Measurements from ENCODE around the gene TMEM165. TPM values are rescaled to one million over a fixed set of nuclear protein-coding genes. Genes with fewer than 3 reads are reported as not detected.

Gene TMEM165
- total and polyA plus RNA-seq, 10 of the 15 experiments (the other 5 are each of a cell fraction or from before 2014, with no cell fraction given): 18.3 to 141 (median 81.1) TPM

GRCh38 chr4:55407119-55407518, 11.4 kb downstream of the TMEM165 start:
- TF ChIP-seq RUNX3 (IDR thresholded peaks at IDR 0.05; ENCODE audit: low read length) (peak; percentile 35; the same call in 1 of the 2 replicates), RELB (IDR thresholded peaks at IDR 0.05; ENCODE audit: low read depth) (no peak)
- POLR2A ChIA-PET: interaction anchor here (1.3 kb wide), 1 partner anchor 1723 kb away, joined by 3 read pairs; no protein-coding TSS in a partner anchor
- CTCF ChIA-PET: interaction anchor here (2.1 kb wide), 1 partner anchor 147 kb away, joined by 6 read pairs; no protein-coding TSS in a partner anchor
- intact Hi-C loops (cut with micrococcal nuclease; ENCODE audit: unreplicated experiment) (loop anchor here (10.0 kb wide), 1 partner anchor 898 kb away; no protein-coding TSS in a partner anchor), in situ Hi-C loops (cut with MboI) (loop anchor here (10.0 to 25.0 kb wide), 2 partner anchors 328 to 455 kb away; partner anchors contain the start of gene EXOC1)
- H3K27me3 ChIP-seq (replicated peaks in 1 of 2; ENCODE audit: control insufficient read depth in 2 of 2, insufficient read depth in 2 of 2, low read length in 1 of 2): no peaks in the 10 kb centered on the region
- peaks cover 2 to 22% of the 10 kb centered on the region in 2 experiments; a peak in 3 of 4 replicates for H3K36me3 ChIP-seq (ENCODE audit: control insufficient read depth in 2 of 2, insufficient read depth in 2 of 2, low read length in 1 of 2)
- H2AFZ ChIP-seq (ENCODE audit: control insufficient read depth, low read depth, low read length): no peak overlapping the region
- no peak for DNase-seq (ENCODE audit: low read depth, low spot score)
- no peak overlapping the region for H3K4me3 ChIP-seq
- FAIRE-seq: no peak
- WGBS (ENCODE audit: insufficient coverage, insufficient replicate concordance, low lambda C conversion rate, missing lambda C conversion rate): 62% methylated on average over 3 of the region's 3 CpGs
- H4K20me1 ChIP-seq (ENCODE audit: control insufficient read depth, insufficient read depth): peaks cover 3% of the 10 kb centered on the region; the same call in 1 of the 2 replicates
- H3K9ac ChIP-seq (ENCODE audit: control insufficient read depth, insufficient read depth, low read length): no peak overlapping the region
- BruUV-seq (replicated peaks): no TSS peak
- H3K79me2 ChIP-seq (ENCODE audit: control insufficient read depth, insufficient read depth, low read length): peaks cover 82% of the 10 kb centered on the region
- RAD21 ChIA-PET (ENCODE audit: unreplicated experiment): interaction anchor here (1.7 kb wide), 1 partner anchor 540 kb away, joined by 4 read pairs; no protein-coding TSS in a partner anchor
- H3K4me1 ChIP-seq (ENCODE audit: control insufficient read depth, insufficient read depth, low read length): no peaks in the 10 kb centered on the region
- ATAC-seq: 0 out of 3 replicates have a peak, but pooled peaks have one; percentile 16
- H3K9me3 ChIP-seq (replicated peaks; ENCODE audit: control insufficient read depth, insufficient read depth, low read length): no peaks in the 10 kb centered on the region; the same call in 2 of the 3 replicates
- SMC1A ChIA-PET (ENCODE audit: uncharacterized antibody, unreplicated experiment): interaction anchor here (0.7 to 1.5 kb wide), 3 partner anchors 12 to 331 kb away, joined by 3 to 7 read pairs (median 3); partner anchors contain the start of gene TMEM165
- H3K4me2 ChIP-seq (ENCODE audit: control insufficient read depth, insufficient read depth): peak overlapping the region; percentile 15; the same call in 1 of the 2 replicates
- H3K27ac ChIP-seq (ENCODE audit: control insufficient read depth, insufficient read depth): no peak overlapping the region

- H3K27ac ChIP-seq (ENCODE audit: control insufficient read depth, insufficient read depth): no peak overlapping the region
- CTCF ChIA-PET: interaction anchor here (1.0 to 4.3 kb wide), 6 partner anchors 10 to 329 kb away, joined by 3 to 75 read pairs (median 12); partner anchors contain the start of genes SRD5A3 and TMEM165
- no peak; the same call in 1 of the 3 replicates for ATAC-seq
- peaks cover 2 to 22% of the 10 kb centered on the region in 2 experiments; a peak in 3 of 4 replicates for H3K36me3 ChIP-seq (ENCODE audit: control insufficient read depth in 2 of 2, insufficient read depth in 2 of 2, low read length in 1 of 2)
- H3K79me2 ChIP-seq (ENCODE audit: control insufficient read depth, insufficient read depth, low read length): peaks cover 80% of the 10 kb centered on the region
- H3K4me1 ChIP-seq (ENCODE audit: control insufficient read depth, insufficient read depth, low read length): no peaks in the 10 kb centered on the region
- 80% methylated on average over 3 of the region's 3 CpGs for WGBS (ENCODE audit: insufficient coverage, insufficient replicate concordance, low lambda C conversion rate, missing lambda C conversion rate)
- no TSS peak for BruUV-seq (replicated peaks)
- H3K27me3 ChIP-seq (replicated peaks in 1 of 2; ENCODE audit: control insufficient read depth in 2 of 2, insufficient read depth in 2 of 2, low read length in 1 of 2): no peaks in the 10 kb centered on the region
- SMC1A ChIA-PET (ENCODE audit: uncharacterized antibody, unreplicated experiment): interaction anchor here (1.1 to 4.3 kb wide), 4 partner anchors 9 to 459 kb away, joined by 3 to 36 read pairs (median 16); no protein-coding TSS in a partner anchor
- in situ Hi-C loops (cut with MboI): loop anchor here (10.0 to 25.0 kb wide), 2 partner anchors 327 to 455 kb away; partner anchors contain the start of gene EXOC1
- DNase-seq (ENCODE audit: low read depth, low spot score): no peak
- H4K20me1 ChIP-seq (ENCODE audit: control insufficient read depth, insufficient read depth): peaks cover 3% of the 10 kb centered on the region; the same call in 1 of the 2 replicates
- no peaks in the 10 kb centered on the region; the same call in 2 of the 3 replicates for H3K9me3 ChIP-seq (replicated peaks; ENCODE audit: control insufficient read depth, insufficient read depth, low read length)
- POLR2A ChIA-PET: interaction anchor here (1.4 kb wide), 1 partner anchor 10 kb away, joined by 4 read pairs; no protein-coding TSS in a partner anchor
- no peak overlapping the region for H3K9ac ChIP-seq (ENCODE audit: control insufficient read depth, insufficient read depth, low read length)
- RAD21 ChIA-PET (ENCODE audit: unreplicated experiment): interaction anchor here (1.3 to 4.0 kb wide), 3 partner anchors 11 to 146 kb away, joined by 6 to 41 read pairs (median 11); partner anchors contain the start of genes SRD5A3 and TMEM165
- intact Hi-C loops (cut with micrococcal nuclease; ENCODE audit: unreplicated experiment): loop anchor here (2.0 to 10.0 kb wide), 3 partner anchors 329 to 897 kb away; no protein-coding TSS in a partner anchor
- H3K4me2 ChIP-seq (ENCODE audit: control insufficient read depth, insufficient read depth): no peak overlapping the region
- FAIRE-seq: no peak
- no peak overlapping the region for H2AFZ ChIP-seq (ENCODE audit: control insufficient read depth, low read depth, low read length)
- no peak overlapping the region for H3K4me3 ChIP-seq
- TF ChIP-seq PKNOX1 (IDR thresholded peaks at IDR 0.05): no peak
- no peak for TF ChIP-seq HCFC1 (IDR thresholded peaks at IDR 0.05; ENCODE audit: low read length)
- TF ChIP-seq RCOR1 (conservative IDR thresholded peaks at IDR 0.05; ENCODE audit: low read depth, low read length): no peak
- TF ChIP-seq CEBPZ (IDR thresholded peaks at IDR 0.05; ENCODE audit: low read depth, low read length): no peak
- no peak for TF ChIP-seq PAX5 (IDR thresholded peaks at IDR 0.05; ENCODE audit: borderline replicate concordance, low read depth, low read length)
- TF ChIP-seq CHD4 (IDR thresholded peaks at IDR 0.05): no peak
Observed at GRCh38 chr4:55407764-55408163, 12.0 kb downstream of the TMEM165 start.
